ENCODE measurements around the gene DMD.
"Not testable (repeated sequence)": the region's sequence is repeated elsewhere in the genome, so short reads cannot be mapped to it uniquely, and the experiment has no call there.

DMD gene

GRCh38 chrX:31388946-31389345, 1822.4 kb downstream of the DMD start:
- no peaks in the 10 kb centered on the region for H3K9me3 ChIP-seq (ENCODE audit: insufficient read depth, low read length, severe bottlenecking)
- H3K9ac ChIP-seq (ENCODE audit: low read depth, low read length) = no peak overlapping the region
- no peaks in the 10 kb centered on the region for H3K4me1 ChIP-seq (ENCODE audit: insufficient read depth, low read length)
- no peaks in the 10 kb centered on the region for H3K79me2 ChIP-seq (ENCODE audit: insufficient read depth, low read length)
- H3K4me3 ChIP-seq (ENCODE audit: low read depth in 1 of 2, low read length in 2 of 2) = no peak overlapping the region
- H3K27ac ChIP-seq (ENCODE audit: low read length) = no peak overlapping the region
- H2AFZ ChIP-seq (ENCODE audit: low read depth, low read length) = no peak overlapping the region
- no peaks in the 10 kb centered on the region for H4K20me1 ChIP-seq (ENCODE audit: insufficient read depth, low read length)
- TF ChIP-seq CTCF (IDR thresholded peaks at IDR 0.05; ENCODE audit: borderline replicate concordance, extremely low read depth, low read length, poor library complexity, severe bottlenecking) = no peak
- no peak for TF ChIP-seq EZH2 (IDR thresholded peaks at IDR 0.05; ENCODE audit: borderline replicate concordance, low read depth, low read length, severe bottlenecking)
- no peaks in the 10 kb centered on the region for H3K36me3 ChIP-seq (ENCODE audit: insufficient read depth, low read length)
- DNase-seq (no peak), ATAC-seq (ENCODE audit: insufficient read depth, low read depth) (no peak)
- H3K4me2 ChIP-seq (ENCODE audit: insufficient read depth, low read length) = no peak overlapping the region
- no peaks in the 10 kb centered on the region for H3K27me3 ChIP-seq (ENCODE audit: insufficient read depth, low read length, poor library complexity)

GRCh38 chrX:31384471-31384870, 1826.9 kb downstream of the DMD start:
- Histone ChIP-seq H3K79me2 (ENCODE audit: insufficient read depth, low read length) (no peaks in the 10 kb centered on the region), H4K20me1 (ENCODE audit: insufficient read depth, low read length) (no peaks in the 10 kb centered on the region), H3K36me3 (ENCODE audit: insufficient read depth, low read length) (no peaks in the 10 kb centered on the region), H2AFZ (ENCODE audit: low read depth, low read length) (no peak overlapping the region), H3K9ac (ENCODE audit: low read depth, low read length) (no peak overlapping the region), H3K27me3 (ENCODE audit: insufficient read depth, low read length, poor library complexity) (no peaks in the 10 kb centered on the region), H3K4me3 (ENCODE audit: low read depth in 1 of 2, low read length in 2 of 2) (no peak overlapping the region), H3K4me2 (ENCODE audit: insufficient read depth, low read length) (no peak overlapping the region), H3K27ac (ENCODE audit: low read length) (no peak overlapping the region), H3K4me1 (ENCODE audit: insufficient read depth, low read length) (no peaks in the 10 kb centered on the region), H3K9me3 (ENCODE audit: insufficient read depth, low read length, severe bottlenecking) (no peaks in the 10 kb centered on the region)
- ATAC-seq (ENCODE audit: insufficient read depth, low read depth) = no peak
- no peak for DNase-seq
- TF ChIP-seq EZH2 (IDR thresholded peaks at IDR 0.05; ENCODE audit: borderline replicate concordance, low read depth, low read length, severe bottlenecking) (no peak), CTCF (IDR thresholded peaks at IDR 0.05; ENCODE audit: borderline replicate concordance, extremely low read depth, low read length, poor library complexity, severe bottlenecking) (no peak)

GRCh38 chrX:31383991-31384390, 1827.4 kb downstream of the DMD start:
- H3K4me2 ChIP-seq (ENCODE audit: insufficient read depth, low read length) = no peak overlapping the region
- no peak overlapping the region for H2AFZ ChIP-seq (ENCODE audit: low read depth, low read length)
- TF ChIP-seq CTCF (IDR thresholded peaks at IDR 0.05; ENCODE audit: borderline replicate concordance, extremely low read depth, low read length, poor library complexity, severe bottlenecking) (no peak), EZH2 (IDR thresholded peaks at IDR 0.05; ENCODE audit: borderline replicate concordance, low read depth, low read length, severe bottlenecking) (no peak)
- ATAC-seq (ENCODE audit: insufficient read depth, low read depth) (no peak), DNase-seq (no peak)
- no peak overlapping the region for H3K9ac ChIP-seq (ENCODE audit: low read depth, low read length)
- H3K27me3 ChIP-seq (ENCODE audit: insufficient read depth, low read length, poor library complexity) = no peaks in the 10 kb centered on the region
- no peaks in the 10 kb centered on the region for H4K20me1 ChIP-seq (ENCODE audit: insufficient read depth, low read length)
- no peaks in the 10 kb centered on the region for H3K79me2 ChIP-seq (ENCODE audit: insufficient read depth, low read length)
- no peak overlapping the region for H3K27ac ChIP-seq (ENCODE audit: low read length)
- no peaks in the 10 kb centered on the region for H3K36me3 ChIP-seq (ENCODE audit: insufficient read depth, low read length)
- no peaks in the 10 kb centered on the region for H3K9me3 ChIP-seq (ENCODE audit: insufficient read depth, low read length, severe bottlenecking)
- H3K4me1 ChIP-seq (ENCODE audit: insufficient read depth, low read length) = no peaks in the 10 kb centered on the region
- no peak overlapping the region for H3K4me3 ChIP-seq (ENCODE audit: low read depth in 1 of 2, low read length in 2 of 2)

- not testable (repeated sequence) for H2AFZ ChIP-seq (ENCODE audit: low read depth, low read length); H3K36me3 ChIP-seq (ENCODE audit: insufficient read depth, low read length); H4K20me1 ChIP-seq (ENCODE audit: insufficient read depth, low read length); H3K4me2 ChIP-seq (ENCODE audit: insufficient read depth, low read length); H3K79me2 ChIP-seq (ENCODE audit: insufficient read depth, low read length); H3K27me3 ChIP-seq (ENCODE audit: insufficient read depth, low read length, poor library complexity); DNase-seq; H3K4me1 ChIP-seq (ENCODE audit: insufficient read depth, low read length); H3K9me3 ChIP-seq (ENCODE audit: insufficient read depth, low read length, severe bottlenecking); H3K27ac ChIP-seq (ENCODE audit: low read length); H3K4me3 ChIP-seq (ENCODE audit: low read depth in 1 of 2, low read length in 2 of 2); H3K9ac ChIP-seq (ENCODE audit: low read depth, low read length); ATAC-seq (ENCODE audit: insufficient read depth, low read depth)
Observed at GRCh38 chrX:31378973-31379372, 1832.4 kb downstream of the DMD start.

- H3K4me2 ChIP-seq (ENCODE audit: insufficient read depth, low read length); H3K27me3 ChIP-seq (ENCODE audit: insufficient read depth, low read length, poor library complexity); H3K9me3 ChIP-seq (ENCODE audit: insufficient read depth, low read length, severe bottlenecking); H3K9ac ChIP-seq (ENCODE audit: low read depth, low read length); H4K20me1 ChIP-seq (ENCODE audit: insufficient read depth, low read length); H2AFZ ChIP-seq (ENCODE audit: low read depth, low read length); H3K79me2 ChIP-seq (ENCODE audit: insufficient read depth, low read length); ATAC-seq (ENCODE audit: insufficient read depth, low read depth); H3K36me3 ChIP-seq (ENCODE audit: insufficient read depth, low read length); DNase-seq; H3K4me1 ChIP-seq (ENCODE audit: insufficient read depth, low read length); H3K4me3 ChIP-seq (ENCODE audit: low read depth in 1 of 2, low read length in 2 of 2); H3K27ac ChIP-seq (ENCODE audit: low read length): not testable (repeated sequence)
Observed at GRCh38 chrX:31377821-31378220, 1833.5 kb downstream of the DMD start.

All from DND-41 (cell line).